DMS79 treated with DMSO at 0.1 percent for 48 hours (cell line): ENCODE measurements around the gene RPTOR.
A peak's percentile ranks its signal among the peaks of the same experiment; 100 is the strongest.

ENCODE experiments used
- DNase-seq: peaks from one replicate; lab custom pipeline; 2025; lab: John Stamatoyannopoulos, UW

RPTOR gene

DNA sequence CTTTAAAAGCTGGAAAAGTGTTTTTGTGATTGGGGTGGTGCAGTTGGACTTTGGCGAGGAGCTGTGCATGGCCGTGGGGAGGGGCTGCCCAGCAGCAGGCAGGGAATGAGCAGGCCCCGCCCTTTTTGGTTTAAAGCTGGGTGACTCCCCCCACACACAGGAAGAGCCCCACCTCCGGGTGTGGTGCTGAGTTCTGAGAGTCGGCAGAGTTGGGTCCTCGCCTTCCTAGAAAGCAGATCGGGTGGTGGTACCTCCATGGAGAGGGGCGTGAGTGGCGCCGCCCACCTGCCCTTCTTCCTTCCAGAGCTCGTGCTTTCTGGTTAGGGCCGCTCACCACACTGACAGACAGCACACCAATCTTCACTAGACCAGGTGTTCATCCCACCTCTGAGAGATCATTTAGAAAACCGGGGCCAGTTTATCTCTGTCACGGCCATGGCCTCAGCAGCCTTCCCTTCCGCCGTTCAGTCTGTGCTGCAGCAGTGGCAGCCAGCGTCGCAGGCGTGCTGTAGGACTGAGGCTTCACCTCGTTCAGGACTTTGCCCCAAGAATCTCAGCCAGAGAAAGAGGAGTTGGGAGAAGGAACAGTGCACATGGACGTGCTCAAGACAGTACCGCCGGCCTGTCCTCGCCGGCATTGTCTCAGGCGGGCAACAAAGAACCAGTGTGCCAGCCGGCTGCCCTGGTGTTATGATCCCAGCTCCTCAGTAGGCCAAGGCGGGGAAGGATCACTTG lies 303.0 kb downstream of the RPTOR start:
- no peak for DNase-seq

DNA sequence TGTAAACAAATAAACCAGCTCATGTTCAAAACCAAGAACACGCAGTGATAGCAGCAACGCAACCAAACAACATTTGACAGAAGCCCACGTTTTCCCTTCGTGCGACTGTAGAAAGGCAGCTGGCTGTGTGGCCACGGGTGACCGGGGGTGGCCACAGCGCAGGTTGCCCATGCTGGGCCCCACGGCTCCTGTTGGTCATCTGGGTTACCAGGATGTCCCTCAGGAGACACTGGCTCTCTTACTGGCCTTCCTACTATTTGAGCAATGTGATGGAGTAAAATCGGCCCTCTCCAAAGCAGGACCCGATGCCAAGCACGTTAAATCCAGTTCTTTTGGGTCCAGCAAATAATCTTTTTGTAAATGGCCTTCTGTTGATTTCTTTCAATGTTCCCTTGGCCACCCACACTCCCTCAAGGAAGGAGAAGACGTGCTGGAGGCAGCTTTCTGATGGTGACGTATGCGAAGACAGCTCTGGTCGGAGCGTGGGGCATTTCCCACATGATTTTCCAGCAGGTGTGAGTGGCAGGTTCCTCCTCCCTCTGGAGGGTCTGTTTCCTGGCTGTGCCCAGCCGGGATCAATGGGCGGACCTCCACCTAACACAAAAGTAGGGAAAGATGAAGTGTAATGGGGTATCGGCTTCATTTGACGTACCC lies 303.9 kb downstream of the RPTOR start:
- no peak for DNase-seq

DNA sequence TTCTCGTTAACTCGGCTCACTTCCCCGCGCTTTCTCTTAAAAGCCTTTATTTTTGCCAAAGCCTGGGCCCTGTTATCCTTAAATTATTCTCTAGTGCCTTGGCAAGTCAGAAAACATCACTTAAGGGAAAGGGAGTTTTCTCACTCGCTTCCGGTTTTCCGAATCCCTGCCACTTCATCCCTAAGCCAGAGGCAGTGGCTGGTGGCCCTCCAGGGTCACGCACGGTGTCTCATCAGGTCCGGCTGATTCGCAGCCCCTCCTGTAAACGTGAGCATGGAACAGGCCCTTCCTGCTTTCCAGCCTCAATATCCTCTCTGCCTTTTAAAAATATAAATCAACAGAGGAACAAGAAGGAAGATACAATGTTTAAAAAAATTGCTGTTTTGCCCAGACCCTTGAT lies 304.5 kb downstream of the RPTOR start:
- DNase-seq = no peak

DNA sequence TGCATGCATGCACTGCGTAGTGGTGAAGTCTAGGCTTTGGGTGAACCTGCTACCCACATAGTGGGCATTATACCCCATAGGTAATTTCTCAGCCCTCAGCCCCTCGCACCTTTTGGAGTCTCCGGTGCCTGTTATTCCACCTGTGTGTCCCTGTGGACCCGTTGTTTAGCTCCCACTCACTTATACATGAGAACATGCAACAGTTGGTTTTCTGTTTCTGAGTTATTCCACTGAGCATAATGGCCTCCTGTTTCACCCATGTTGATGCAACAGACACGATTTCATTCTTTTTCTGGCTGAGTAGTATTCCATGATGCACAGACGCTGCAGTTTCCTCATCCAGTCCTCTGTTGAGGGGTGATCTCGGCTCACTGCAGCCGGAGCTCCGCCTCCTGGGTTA lies 305.5 kb downstream of the RPTOR start:
- DNase-seq = no peak

DNA sequence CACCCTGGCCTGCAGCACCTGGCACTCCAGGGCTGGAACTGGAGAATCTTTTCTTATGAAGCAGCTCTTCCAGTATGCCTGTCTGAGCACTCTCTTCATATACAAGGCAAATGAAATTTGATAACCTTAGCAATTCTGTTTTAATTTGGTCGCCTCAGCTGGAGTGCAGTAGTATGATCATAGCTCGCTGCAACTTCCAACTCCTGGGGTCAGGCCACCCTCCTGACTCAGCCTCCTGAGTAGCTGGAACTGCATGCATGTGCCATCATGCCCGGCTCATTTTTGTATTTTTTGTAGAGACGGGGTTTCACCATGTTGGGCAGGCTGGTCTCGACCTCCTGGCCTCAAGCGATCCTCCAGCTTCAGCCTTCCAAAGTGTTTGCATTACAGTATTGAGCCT lies 306.2 kb downstream of the RPTOR start:
- DNase-seq = no peak

DNA sequence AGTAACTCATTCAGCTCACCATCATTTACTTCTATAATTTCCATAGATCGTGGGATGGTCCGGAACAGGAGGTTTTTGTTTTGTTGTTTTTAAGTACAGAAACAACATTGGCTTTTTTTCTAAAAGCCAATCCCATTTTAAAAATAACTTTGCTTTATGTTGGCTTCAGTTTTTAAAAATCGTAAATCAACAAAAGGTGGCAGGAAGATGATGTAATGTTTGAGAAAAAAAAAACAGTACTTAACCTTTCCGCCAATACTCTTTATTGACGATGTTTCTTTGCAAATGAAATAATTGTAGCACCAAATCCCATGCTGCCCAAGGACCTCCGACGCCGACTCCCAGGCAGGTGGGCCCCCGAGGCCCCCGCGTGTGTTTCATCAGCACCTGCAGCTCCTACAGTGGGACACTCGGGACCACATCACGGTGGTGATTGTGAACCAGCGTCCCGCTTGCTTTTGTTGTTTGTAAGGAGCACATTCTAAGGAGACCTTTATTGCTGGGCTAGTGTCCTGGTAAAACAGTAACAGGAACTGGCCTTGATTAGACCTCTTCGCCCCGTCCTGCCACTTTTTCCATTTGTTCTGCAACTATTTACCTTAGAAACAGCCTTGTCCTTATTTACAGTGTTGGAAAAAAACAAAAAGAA lies 306.8 kb downstream of the RPTOR start:
- DNase-seq = no peak

DNA sequence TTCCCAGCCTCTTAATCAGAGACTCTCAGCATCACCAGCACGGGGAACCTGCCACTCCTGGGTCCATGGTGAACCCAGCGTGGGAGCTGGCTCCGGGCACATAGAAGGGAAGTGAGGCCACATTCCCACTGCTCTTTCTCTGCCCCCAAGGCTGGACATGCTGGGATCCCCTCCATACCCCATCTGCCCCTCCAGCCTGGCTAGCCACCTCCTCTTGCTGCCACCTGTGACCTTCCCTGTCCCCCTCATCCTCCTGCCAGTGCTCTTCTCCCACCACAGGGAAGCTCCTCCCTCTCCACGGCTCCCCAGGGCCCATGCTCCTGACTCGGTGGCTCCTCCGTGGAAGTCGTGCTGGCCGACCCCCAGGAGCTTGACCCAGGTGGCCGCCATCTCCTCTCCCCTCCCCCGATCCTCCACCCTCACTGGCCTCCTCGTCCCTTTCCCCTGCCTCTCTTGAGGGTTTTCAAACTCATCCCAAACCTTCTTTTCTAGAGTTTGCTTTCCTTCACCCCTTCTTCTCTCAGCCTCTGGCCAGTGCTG lies 307.9 kb downstream of the RPTOR start:
- DNase-seq = no peak

DNA sequence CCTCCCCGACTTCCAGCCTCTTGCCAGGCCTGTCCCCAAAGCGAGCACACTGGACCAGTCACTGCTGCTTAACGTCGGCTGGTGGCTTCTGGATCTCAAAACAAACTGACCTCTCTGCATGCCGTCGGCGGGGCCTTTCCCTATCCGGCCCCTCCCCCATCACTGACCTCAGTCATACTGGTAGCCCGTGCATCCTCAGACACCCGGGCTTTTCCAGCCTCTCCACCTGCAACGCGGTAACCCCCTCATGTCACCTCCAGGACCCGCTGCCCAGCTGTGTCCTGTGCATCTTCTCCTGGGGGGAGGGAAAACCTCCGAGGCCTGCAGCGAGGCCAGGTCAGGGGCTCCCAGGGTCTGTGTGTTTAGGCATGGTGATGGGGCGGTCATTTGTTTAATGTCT lies 308.4 kb downstream of the RPTOR start:
- no peak for DNase-seq

DNA sequence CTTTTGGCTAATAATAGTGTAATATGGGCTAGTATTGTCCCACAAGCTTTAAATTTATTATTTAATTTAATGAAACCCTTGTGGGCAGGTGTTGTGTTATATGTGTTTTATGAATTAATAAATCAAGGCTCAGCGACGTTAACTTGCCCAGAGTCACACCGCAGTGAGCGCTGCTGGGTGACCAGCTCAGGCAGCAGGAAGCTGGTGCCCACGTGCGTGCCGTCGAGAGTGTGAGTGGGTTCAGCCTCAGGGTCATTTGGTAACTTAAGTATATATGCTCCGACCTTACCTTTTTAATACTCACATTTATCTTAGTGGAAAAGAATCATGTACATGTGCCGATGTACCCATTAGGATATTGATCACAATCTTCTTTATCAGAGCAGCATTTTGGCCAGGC lies 309.6 kb downstream of the RPTOR start:
- no peak for DNase-seq

DNA sequence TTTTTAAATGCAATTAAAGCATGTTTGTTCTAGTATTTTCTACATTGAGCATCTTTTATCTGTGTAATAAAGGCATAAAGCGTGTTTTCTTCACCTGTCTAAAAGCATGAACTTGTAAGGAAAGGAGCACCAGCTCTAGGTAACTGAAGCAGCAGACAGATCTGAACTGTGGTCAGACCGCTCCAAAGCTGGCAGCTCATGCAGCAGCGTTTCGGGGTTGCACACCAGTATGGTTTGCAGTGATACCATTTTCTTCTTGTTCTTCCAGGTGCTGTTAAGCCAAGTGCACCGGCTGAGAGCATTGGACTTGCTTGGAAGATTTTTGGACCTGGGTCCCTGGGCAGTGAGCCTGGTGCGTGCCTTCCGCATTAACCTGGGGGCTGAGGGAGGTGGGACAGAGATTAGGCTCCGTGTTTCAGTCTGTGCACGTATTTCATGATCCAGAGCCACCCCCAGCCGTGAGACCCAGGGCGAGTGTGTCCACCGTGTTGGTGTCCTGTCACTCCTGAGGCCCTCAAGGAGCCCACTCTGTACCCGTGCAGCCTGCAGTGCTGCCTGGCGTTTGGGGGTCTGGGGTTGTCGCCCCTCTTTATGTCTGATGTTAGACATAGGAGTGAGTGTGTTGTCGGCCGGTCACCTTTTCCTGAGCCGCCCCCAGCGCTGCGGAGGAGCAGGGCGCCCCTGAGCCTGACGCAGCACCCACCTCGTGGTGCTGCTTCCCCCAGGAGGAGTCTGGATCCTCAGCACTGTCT lies 310.7 kb downstream of the RPTOR start:
- DNase-seq = no peak

DNA sequence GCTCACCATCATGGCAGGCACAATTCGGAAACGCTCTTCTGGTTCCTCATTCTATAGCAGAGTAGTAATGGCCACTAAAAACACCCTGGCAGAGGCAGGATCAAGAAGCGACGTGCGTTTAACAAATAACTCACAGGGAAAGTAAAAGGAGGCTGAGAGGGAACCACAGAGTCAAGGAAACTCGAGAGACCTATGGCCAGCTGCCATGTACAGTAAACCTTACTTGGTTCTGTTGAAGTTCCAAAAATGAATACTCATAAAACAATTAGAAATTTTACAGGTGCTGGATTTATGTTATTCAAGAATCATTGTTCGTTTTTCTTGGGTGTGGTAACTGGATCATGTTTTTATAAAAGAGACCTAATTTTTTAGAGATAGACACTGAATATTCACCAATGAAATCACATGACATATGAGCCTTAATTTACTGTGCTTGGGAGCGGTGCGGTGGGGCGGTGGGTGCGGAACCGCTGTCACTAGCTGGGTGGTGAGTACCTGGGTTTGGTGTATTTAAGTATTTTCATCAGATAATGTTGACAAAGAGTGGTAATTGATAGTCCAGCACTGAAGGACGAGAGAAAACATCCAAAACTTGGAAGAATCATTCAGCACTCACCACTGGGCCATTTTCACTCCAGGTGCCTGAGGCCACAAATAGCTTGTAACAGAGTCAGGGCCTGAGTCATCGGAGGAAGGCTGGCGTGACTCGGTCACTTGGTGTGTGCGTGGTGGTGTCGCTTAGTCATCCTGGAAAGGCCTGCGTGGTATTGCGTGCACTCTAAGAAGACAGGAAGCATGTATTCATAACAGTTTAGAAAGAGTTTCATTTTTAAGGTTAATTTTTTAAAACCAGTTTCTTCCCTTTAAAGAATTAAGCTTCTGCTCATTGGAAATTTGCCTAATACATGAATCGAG lies 311.6 kb downstream of the RPTOR start:
- DNase-seq = no peak

DNA sequence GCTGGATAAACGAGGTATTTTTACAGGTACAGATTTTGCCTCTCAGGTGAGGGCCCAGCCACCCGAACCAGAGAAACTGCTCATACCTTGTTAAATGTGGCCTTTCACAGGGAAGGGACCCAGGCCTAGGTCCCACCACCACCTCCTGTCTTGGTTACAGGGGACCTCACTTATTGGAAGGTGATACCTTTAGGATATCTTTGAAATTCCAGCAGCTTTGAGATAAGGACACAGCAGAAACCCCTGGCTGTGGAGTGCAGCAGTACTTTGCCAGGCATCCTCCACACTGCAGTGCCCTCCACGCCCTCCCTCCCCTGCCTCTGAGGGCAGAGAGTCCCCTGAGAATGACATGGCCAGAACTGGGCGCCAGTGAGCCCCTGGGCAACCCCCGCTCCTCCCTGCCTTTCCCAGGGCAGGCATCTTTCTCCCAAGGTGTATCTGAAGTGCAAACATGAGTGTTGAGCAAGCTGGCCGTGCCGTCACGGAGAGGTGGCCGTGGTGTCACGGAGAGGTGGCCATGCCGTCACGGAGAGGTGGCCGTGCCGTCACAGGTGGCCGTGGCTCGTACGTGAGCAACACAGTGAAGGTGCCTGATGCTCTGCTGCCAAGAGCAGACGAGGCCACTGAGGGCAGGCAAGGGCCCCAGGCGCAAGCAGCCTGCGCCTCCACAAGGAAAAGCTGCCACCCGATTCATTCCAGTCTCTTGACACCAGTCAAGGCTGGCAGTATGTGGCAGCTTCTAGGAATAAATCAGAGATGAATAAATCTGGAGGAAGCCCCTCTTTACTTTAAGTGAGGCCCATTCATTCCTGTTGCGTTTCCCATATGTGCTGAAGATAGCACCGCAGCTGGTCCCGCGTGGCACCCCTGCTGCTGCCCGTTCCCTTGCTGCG lies 312.5 kb downstream of the RPTOR start:
- no peak for DNase-seq

DNA sequence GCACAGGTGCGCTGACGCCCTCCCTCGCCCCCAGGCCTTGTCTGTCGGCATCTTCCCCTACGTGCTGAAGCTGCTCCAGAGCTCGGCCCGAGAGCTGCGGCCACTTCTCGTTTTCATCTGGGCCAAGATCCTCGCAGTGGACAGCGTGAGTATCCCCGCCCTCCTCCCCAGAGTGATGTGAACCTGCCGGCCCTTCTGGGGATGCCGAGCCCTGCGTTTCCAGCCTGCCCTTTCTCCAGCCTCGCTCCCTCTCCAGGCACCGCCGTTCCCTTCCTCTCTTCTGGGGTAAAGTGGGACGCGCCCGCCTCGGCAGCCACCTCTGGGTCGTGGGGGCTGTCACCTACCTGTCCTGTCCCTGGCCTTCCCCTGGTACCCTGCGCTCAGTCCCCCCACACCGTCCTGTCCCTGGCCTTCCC lies 313.1 kb downstream of the RPTOR start:
- no peak for DNase-seq

DNA sequence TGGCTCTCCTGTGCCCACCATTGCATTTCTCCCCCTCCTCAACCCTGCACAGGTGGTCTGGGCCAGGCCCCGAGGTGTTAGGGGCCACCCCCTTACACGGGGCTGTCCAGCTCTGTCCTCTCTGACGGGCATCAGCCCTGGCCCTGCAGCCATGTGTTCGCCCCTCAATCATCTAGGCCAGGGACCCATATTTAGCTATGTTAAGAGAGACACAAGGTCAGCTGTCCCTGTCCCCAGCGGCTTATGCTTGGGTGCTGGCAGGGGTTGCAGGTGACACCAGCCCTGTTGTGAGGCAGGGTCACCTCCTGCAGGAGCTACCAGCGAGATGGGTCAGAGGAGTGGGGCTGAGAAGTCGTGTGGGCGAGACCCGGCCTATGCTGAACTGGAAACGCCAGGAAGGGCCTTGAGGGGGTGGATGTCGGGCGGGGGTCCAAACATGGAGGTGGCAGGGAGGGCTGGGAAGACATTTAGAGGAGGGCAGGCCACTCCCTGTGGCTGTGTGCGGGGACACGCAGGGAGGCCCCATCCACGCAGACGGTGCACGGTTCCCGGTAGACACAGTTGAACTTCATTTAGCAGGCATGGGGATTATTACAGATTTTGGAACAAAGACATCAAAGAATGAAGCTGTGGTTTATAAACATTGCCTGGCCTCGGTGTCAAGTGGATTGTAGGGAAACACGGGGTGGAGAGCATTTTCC lies 313.8 kb downstream of the RPTOR start:
- peak; percentile 30 for DNase-seq

DNA sequence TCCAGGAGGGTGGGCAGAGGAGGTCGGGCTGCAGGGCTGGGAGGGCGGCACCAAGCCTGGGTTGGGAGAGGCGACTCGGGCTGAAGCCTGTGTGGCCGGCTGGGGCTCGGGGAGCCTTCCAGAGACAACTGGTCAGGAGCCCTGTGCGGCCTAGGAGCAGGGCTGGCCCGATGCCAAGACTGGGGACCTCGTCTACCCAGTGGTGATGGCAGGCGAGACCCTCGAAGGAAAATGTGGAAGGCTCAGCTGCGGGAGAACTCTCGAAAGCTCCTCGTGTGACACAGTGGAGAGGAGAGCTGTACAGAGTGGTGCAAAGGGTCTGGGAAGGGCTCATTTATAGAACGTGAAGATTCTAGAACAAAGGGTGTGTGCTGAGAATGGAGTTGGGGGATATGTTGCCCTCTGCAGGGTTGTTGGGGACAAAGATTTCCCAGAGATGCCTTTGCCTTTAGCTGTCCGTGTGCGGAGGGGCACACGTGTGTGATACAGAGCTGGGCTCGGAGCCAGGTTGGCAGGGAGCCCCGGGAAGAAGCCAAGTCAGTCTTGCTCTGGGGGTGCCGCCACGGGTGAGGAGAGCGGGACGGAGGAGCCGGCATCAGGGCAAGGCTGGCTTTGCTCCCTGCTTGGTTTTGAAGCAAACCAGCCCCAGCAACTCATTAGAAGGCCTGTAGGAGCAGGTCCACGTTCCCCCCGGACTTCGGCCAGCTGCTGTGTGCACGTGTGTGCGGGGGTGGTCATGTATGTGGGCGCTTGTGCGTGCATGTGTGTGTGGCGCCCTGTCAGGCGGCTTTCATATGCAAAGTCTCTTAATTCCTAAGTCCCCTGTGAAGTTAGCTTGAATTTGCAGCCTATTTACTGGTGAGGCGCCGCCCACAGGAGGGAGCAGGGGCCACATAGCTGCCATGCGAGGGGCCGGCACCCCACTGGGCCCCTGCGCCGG lies 314.6 kb downstream of the RPTOR start:
- DNase-seq = peak; percentile 75

DNA sequence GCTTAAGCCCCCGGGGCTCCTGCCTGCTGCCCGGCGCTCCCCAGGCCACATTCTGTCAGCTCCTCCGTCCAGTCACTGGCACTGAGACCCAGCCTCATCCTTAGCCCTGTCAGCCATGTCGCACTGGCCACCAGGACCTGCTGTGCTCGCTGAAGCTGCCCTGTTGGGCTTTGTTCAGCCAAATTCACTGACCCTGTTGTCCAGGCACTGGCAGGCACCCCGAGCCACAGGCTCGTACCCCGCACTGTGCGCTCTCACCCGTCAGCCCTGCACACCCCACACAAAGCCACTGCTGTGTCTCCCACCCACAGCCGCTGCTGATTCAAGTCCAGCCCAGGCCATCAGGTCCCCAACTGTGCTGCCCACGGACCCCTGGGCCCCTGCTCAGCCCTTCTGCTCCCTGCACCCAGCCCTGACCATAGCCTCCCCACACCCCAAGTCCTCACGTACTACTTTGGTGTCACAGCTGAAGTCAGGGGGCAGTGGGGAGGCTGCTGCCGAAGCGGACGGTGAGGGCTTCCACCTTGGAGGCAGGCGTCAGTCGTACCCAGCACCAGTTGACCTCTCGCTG lies 315.5 kb downstream of the RPTOR start:
- no peak for DNase-seq

DNA sequence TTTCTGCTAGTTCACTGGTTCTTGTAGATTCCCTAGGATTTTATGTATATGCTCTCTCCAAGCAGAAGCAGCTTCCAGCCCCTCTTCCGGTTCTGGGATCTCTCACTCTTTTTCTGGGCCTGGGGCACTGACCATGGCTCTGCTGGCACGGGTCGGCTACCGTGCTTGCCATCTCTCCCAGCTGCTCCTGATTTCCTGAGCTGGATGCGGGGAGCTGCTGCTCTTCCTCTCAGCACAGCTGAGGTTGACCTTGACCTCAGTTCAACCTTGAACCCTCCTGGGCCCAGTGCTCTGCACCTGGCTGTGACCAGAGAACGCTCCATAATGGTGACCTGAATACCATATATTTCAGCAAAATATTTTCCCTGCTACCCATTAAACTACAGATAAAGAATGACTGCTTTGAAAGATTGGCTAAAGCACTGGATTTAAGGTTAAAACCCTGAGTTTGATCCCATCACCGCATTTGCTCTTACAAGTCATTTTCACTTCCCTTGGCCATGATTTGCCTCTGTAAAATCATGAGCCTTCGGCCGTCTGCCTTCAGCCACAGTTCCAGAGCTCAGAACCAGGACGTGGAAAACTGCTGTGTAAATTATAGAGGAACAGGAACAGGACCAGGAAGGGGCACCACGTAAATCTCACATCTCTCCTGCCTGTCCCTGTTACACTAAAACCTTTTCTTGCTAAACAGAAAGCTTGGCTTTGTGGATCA lies 316.2 kb downstream of the RPTOR start:
- no peak for DNase-seq
